Coronary artery (tissue), 2 donors: Measurements from ENCODE around the gene ALPK3.

Experiments
- DNase-seq: peaks from one replicate; pipeline ENCODE4 v3.0.0-alpha.2; 2017; ENCODE audit warnings: low spot score
- H3K27ac ChIP-seq, 2 donors: fragments of 200-600 bp; sonication (generic); one replicate each; pipeline ENCODE4 v1.5.1; 2016 to 2019
- H3K4me3 ChIP-seq: fragments of 200-600 bp; sonication (generic); 2 replicates; pipeline ENCODE4 v1.5.1; 2016; ENCODE audit warnings: mild to moderate bottlenecking, moderate library complexity
- CTCF ChIP-seq: fragments of 200-600 bp; sonication (generic); IDR thresholded peaks from one replicate; pipeline ENCODE4 v1.5.1; 2019; ENCODE audit warnings: antibody characterized with exemption

ALPK3 gene

GRCh38 chr15:84816694-84817465 is at the start of gene ALPK3:
TSS of gene ALPK3 (plus strand) at chr15:84817356. CDS start at chr15:84817453, 97 bp downstream.
- peak; percentile 89 for DNase-seq
- H3K27ac ChIP-seq = peak within 1 kb of the TSS; percentile 96 to 99
- TF ChIP-seq CTCF = no peak
- H3K4me3 ChIP-seq = peak within 1 kb of the TSS; percentile 71

- H3K27ac ChIP-seq = no peak overlapping the region
- no peak overlapping the region for H3K4me3 ChIP-seq
- DNase-seq = no peak
- no peak for TF ChIP-seq CTCF
Measured at GRCh38 chr15:84772031-84772430, 45.1 kb upstream of the ALPK3 start.

GRCh38 chr15:84772467-84772866 is 44.7 kb upstream of the ALPK3 start:
- no peak for TF ChIP-seq CTCF
- H3K27ac ChIP-seq = no peak overlapping the region
- DNase-seq = no peak
- no peak overlapping the region for H3K4me3 ChIP-seq

GRCh38 chr15:84773716-84774115 is 43.4 kb upstream of the ALPK3 start:
- TF ChIP-seq CTCF = no peak
- no peak overlapping the region for H3K4me3 ChIP-seq
- no peak overlapping the region for H3K27ac ChIP-seq
- DNase-seq = no peak

GRCh38 chr15:84775867-84776449 is 41.2 kb upstream of the ALPK3 start:
- Histone ChIP-seq H3K27ac (no peak overlapping the region), H3K4me3 (no peak overlapping the region)
- no peak for DNase-seq
- TF ChIP-seq CTCF = no peak

- DNase-seq = no peak
- no peak overlapping the region for H3K27ac ChIP-seq
- TF ChIP-seq CTCF = no peak
Measured at GRCh38 chr15:84778194-84778593, 39.0 kb upstream of the ALPK3 start.

GRCh38 chr15:84780492-84780891 is 36.7 kb upstream of the ALPK3 start:
- TF ChIP-seq CTCF = no peak
- Histone ChIP-seq H3K27ac (no peak overlapping the region), H3K4me3 (no peak overlapping the region)
- DNase-seq = no peak

More at GRCh38 chr15:84778194-84778593, 39.0 kb upstream of the ALPK3 start:
- H3K4me3 ChIP-seq = no peak overlapping the region
